ENCODE data around the gene MARK4. TPM values are rescaled to one million over a fixed set of nuclear protein-coding genes. Genes with fewer than 3 reads are reported as not detected.

Gene MARK4
- total RNA-seq, 1 experiment from 2014 or later, result 37.7 TPM

- CTCF ChIA-PET, result no interaction called here
- Histone ChIP-seq H3K4me2 (ENCODE audit: low read length) (no peak overlapping the region), H2AFZ (ENCODE audit: low read depth, low read length, poor library complexity, severe bottlenecking) (no peak overlapping the region), H3K9me3 (ENCODE audit: control insufficient read depth in 1 of 2, insufficient read depth in 1 of 2, low read depth in 1 of 2, low read length in 2 of 2) (no peaks in the 10 kb centered on the region), H3K79me2 (ENCODE audit: insufficient read depth, low read length) (no peaks in the 10 kb centered on the region), H3K36me3 (ENCODE audit: control insufficient read depth in 1 of 2, insufficient read depth in 2 of 2, low read length in 2 of 2) (peaks cover 28 to 39% of the 10 kb centered on the region in 2 experiments; a peak in 3 of 4 replicates), H3K9ac (ENCODE audit: low read length) (no peak overlapping the region), H3K27me3 (ENCODE audit: insufficient read depth, low read length) (no peaks in the 10 kb centered on the region), H3K27ac (ENCODE audit: low read depth, low read length) (no peak overlapping the region), H3K9me2 (ENCODE audit: insufficient read depth) (no peaks in the 10 kb centered on the region), H3K4me1 (ENCODE audit: control insufficient read depth in 1 of 2, insufficient read depth in 2 of 2, low read length in 2 of 2) (no peaks in the 10 kb centered on the region), H3K4me3 (replicated peaks in 1 of 2; ENCODE audit: low read depth in 1 of 2, low read length in 2 of 2) (no peak overlapping the region), H4K20me1 (ENCODE audit: insufficient read depth) (no peaks in the 10 kb centered on the region)
- no peak for ATAC-seq
- intact Hi-C loops (cut with micrococcal nuclease), result no loop called here
- RAD21 ChIA-PET (ENCODE audit: low non-redundant PET in 1 of 2, low total read pairs in 2 of 2, uncharacterized antibody in 2 of 2, unreplicated experiment in 2 of 2), result no interaction called here
- no TSS peak for BruUV-seq (replicated peaks)
- no peak for DNase-seq (ENCODE audit: low read depth, low spot score)
- POLR2A ChIA-PET, result interaction anchor here (1.0 kb wide), 1 partner anchor 10 kb away, joined by 3 read pairs; no protein-coding TSS in a partner anchor
- TF ChIP-seq SP1 (IDR thresholded peaks at IDR 0.05; ENCODE audit: low read depth), result no peak
- TF ChIP-seq JUND (IDR thresholded peaks at IDR 0.05), result no peak
- no peak for TF ChIP-seq POLR2A (IDR thresholded peaks at IDR 0.05; ENCODE audit: borderline replicate concordance, extremely low read depth, insufficient read depth, insufficient read length)
- no peak for TF ChIP-seq CEBPB (IDR thresholded peaks at IDR 0.05; ENCODE audit: low read depth)
- no peak for TF ChIP-seq EZH2 (IDR thresholded peaks at IDR 0.05)
- no peak for TF ChIP-seq TCF7L2 (IDR thresholded peaks at IDR 0.05; ENCODE audit: borderline replicate concordance, extremely low read depth, insufficient read depth, insufficient read length)
- TF ChIP-seq SRF (IDR thresholded peaks at IDR 0.05; ENCODE audit: low read depth), result no peak
- TF ChIP-seq ELF1 (IDR thresholded peaks at IDR 0.05; ENCODE audit: borderline replicate concordance, low read depth), result no peak
- TF ChIP-seq ZNF274 (IDR thresholded peaks at IDR 0.05; ENCODE audit: low read depth, low read length), result no peak
- TF ChIP-seq EZH2phosphoT487 (IDR thresholded peaks at IDR 0.05; ENCODE audit: borderline replicate concordance), result no peak
- no peak for TF ChIP-seq ATF3 (IDR thresholded peaks at IDR 0.05)
Measured at GRCh38 chr19:45354241-45354842, 103.3 kb downstream of the MARK4 start.

Other genes with a start within 250 kb of the MARK4 start
- gene RELB, start 249.8 kb upstream of the MARK4 start, total RNA-seq (2021; ENCODE audit: unreplicated experiment), result 12.9 TPM
- gene CLASRP, start 212.2 kb upstream of the MARK4 start, total RNA-seq (2021; ENCODE audit: unreplicated experiment), result 79.9 TPM
- gene ZNF296, start 174.8 kb upstream of the MARK4 start, total RNA-seq (2021; ENCODE audit: unreplicated experiment), result 9.2 TPM
- gene GEMIN7, start 172.0 kb upstream of the MARK4 start, total RNA-seq (2021; ENCODE audit: unreplicated experiment), result 35.4 TPM
- 32.7 TPM for gene PPP1R37, start 158.1 kb upstream of the MARK4 start, total RNA-seq (2021; ENCODE audit: unreplicated experiment)
- 0.64 TPM for gene NKPD1, start 90.3 kb upstream of the MARK4 start, total RNA-seq (2021; ENCODE audit: unreplicated experiment)
- gene TRAPPC6A, start 73.0 kb upstream of the MARK4 start, total RNA-seq (2021; ENCODE audit: unreplicated experiment), result 26.9 TPM
- 12.2 TPM for gene BLOC1S3, start 72.5 kb upstream of the MARK4 start, total RNA-seq (2021; ENCODE audit: unreplicated experiment)
- not detected for gene EXOC3L2, start 5.9 kb upstream of the MARK4 start, total RNA-seq (2021; ENCODE audit: unreplicated experiment)
- gene CKM, start 71.6 kb downstream of the MARK4 start, total RNA-seq (2021; ENCODE audit: unreplicated experiment), result not detected
- gene KLC3, start 89.5 kb downstream of the MARK4 start, total RNA-seq (2021; ENCODE audit: unreplicated experiment), result 22.8 TPM
- 58.9 TPM for gene ERCC2, start 119.3 kb downstream of the MARK4 start, total RNA-seq (2021; ENCODE audit: unreplicated experiment)
- gene PPP1R13L, start 153.8 kb downstream of the MARK4 start, total RNA-seq (2021; ENCODE audit: unreplicated experiment), result 89.1 TPM
- gene POLR1G, start 155.4 kb downstream of the MARK4 start, total RNA-seq (2021; ENCODE audit: unreplicated experiment), result 30.5 TPM
- gene ERCC1, start 172.6 kb downstream of the MARK4 start, total RNA-seq (2021; ENCODE audit: unreplicated experiment), result 103 TPM
- 12.6 TPM for gene FOSB, start 216.7 kb downstream of the MARK4 start, total RNA-seq (2021; ENCODE audit: unreplicated experiment)
- 21.7 TPM for gene RTN2, start 245.8 kb downstream of the MARK4 start, total RNA-seq (2021; ENCODE audit: unreplicated experiment)
- 5.2 TPM for gene PPM1N, start 247.2 kb downstream of the MARK4 start, total RNA-seq (2021; ENCODE audit: unreplicated experiment)